Transverse colon (tissue), 4 donors: ENCODE measurements around the gene ARHGAP22. TPM values are rescaled to one million over a fixed set of nuclear protein-coding genes. Genes with fewer than 3 reads are reported as not detected.

Experiments
- DNase-seq: peaks from one replicate; pipeline ENCODE4 v3.0.0-alpha.2; 2019
- H3K27ac ChIP-seq, 4 donors: fragments of 200-600 bp; sonication (generic); 2 replicates each; pipeline ENCODE4 v1.5.1; 2016 to 2018; ENCODE audit warnings: inconsistent platforms in 4 of 4
- H3K27me3 ChIP-seq: fragments of 200-600 bp; sonication (generic); 2 replicates; pipeline ENCODE4 v1.5.1; 2017; ENCODE audit warnings: inconsistent platforms
- H3K36me3 ChIP-seq, 4 donors: fragments of 200-600 bp; sonication (generic); 2 replicates each; pipeline ENCODE4 v1.5.1; 2017 to 2019; ENCODE audit warnings: inconsistent platforms in 4 of 4
- H3K4me1 ChIP-seq, 4 donors: fragments of 200-600 bp; sonication (generic); 2 replicates each; pipeline ENCODE4 v1.5.1; 2017 to 2020; ENCODE audit warnings: inconsistent platforms in 4 of 4
- H3K4me3 ChIP-seq, 4 donors: fragments of 200-600 bp; sonication (generic); 1 replicate in 1 of 4; 2 replicates in 3 of 4; pipeline versions ENCODE4 v1.5.1 to v1.6.1; 2017 to 2019; ENCODE audit warnings: inconsistent platforms in 4 of 4
- H3K9me3 ChIP-seq, 2 donors: fragments of 200-600 bp; sonication (generic); 2 replicates each; pipeline ENCODE4 v1.5.1; 2017 to 2019; ENCODE audit warnings: inconsistent platforms in 2 of 2
- EP300 ChIP-seq: sonication (generic); formaldehyde crosslinking; IDR thresholded peaks from one replicate; pipeline ENCODE4 v1.6.1; 2017; ENCODE audit warnings: antibody characterized with exemption, low read depth
- POLR2A ChIP-seq: fragments of 450-650 bp; IDR thresholded peaks from one replicate; pipeline ENCODE4 v1.6.1; 2016; ENCODE audit warnings: antibody characterized with exemption, mild to moderate bottlenecking, moderate library complexity
- POLR2AphosphoS5 ChIP-seq, 3 donors: sonication (generic); formaldehyde crosslinking; IDR thresholded peaks; one replicate each; pipeline ENCODE4 v1.6.1; 2016; ENCODE audit warnings: antibody characterized with exemption in 3 of 3
- WGBS, 2 donors: methylation state at CpG; one replicate each; pipeline ENCODE4 v1.1.5; 2018; ENCODE audit warnings: low coverage in 1 of 2; 5-methylcytosine and 5-hydroxymethylcytosine counted together
- in situ Hi-C, 4 donors: fragments of 200-750 bp; cut with MboI; loops; one replicate each; pipeline versions ENCODE4 v1.15.0 to v1.15.1; 2017; ENCODE audit warnings: low sequenced_read_pairs in 3 of 4, low pct_ligation_motif_present in 1 of 4, low pct_unique_long_range_greater_than_20kb in 1 of 4
- intact Hi-C: fragments of 100-400 bp; cut with DNase I; formaldehyde crosslinking; loops from one replicate; pipeline ENCODE4 v1.15.1; 2023; ENCODE audit warnings: low total_unique reads
- total RNA-seq, 4 donors: library from RNA; depleted of rRNA; stranded (reverse); fragments of >200 nt; gene quantifications; one replicate each; pipeline ENCODE4 v1.1.0, GENCODE V29; 2016
- TF ChIP-seq, protein P1 (sequence below), 5 experiments: fragments of 200-600 bp in 3 of 5; fragments of 450-650 bp in 2 of 5; sonication (generic) in 3 of 5; IDR thresholded peaks; 1 replicate in 2 of 5; 2 replicates in 3 of 5; pipeline ENCODE4 v1.5.1; 2016 to 2017; ENCODE audit warnings: antibody characterized with exemption in 5 of 5, inconsistent platforms in 3 of 5, mild to moderate bottlenecking in 2 of 5, moderate library complexity in 1 of 5

Gene ARHGAP22
- total RNA-seq, 4 donors from 2014 or later: 1.4 to 3.4 (median 1.7) TPM; not detected in 1

DNA sequence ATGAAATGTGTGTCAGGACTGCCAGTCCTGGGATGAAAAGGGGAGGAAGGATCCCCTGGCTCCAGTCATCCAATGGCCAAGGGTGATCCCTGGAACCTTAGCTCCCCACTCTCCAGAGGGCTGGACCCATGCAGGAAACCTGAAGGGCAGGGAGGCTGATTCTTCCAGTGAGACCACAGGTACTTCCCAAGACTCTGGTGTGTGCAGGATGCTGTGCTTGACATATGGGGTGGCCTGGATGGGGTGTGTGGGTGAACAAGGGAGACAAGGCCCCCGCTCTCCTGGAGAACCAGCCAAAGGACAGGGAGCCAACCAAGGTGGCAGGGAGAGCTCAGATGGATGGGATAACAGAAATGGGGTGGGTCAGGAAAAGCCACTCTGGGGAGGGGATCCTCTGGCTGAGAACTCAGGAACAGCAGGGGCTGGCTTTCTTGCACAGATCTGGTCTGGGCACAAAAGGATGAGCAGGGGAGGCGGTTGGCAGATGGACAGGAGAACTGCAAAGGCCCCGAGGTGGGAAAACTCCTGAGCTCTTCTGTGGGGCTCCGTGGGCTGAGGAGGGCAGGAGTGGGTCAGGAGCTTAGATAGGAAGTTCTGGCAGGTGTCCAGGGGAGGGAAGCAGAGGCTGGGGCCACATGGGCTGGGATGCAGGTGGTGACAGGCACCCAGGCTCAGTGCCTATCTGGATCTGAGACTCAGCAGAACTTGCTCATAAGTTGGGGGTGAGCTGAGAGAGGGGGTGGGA, 100.6 kb downstream of the ARHGAP22 start:
- DNase-seq: no peak
- Histone ChIP-seq H3K9me3 (no peaks in the 10 kb centered on the region), H3K27ac (no peak overlapping the region), H3K4me3 (no peak overlapping the region), H3K36me3 (no peaks in the 10 kb centered on the region), H3K4me1 (no peaks in the 10 kb centered on the region), H3K27me3 (no peaks in the 10 kb centered on the region)
- intact Hi-C loops: no loop called here
- WGBS, 2 donors: 81% methylated on average over 3 to 4 of the region's 4 CpGs
- in situ Hi-C loops: no loop called here
- no peak for TF ChIP-seq POLR2AphosphoS5 (IDR thresholded peaks at IDR 0.05)
- TF ChIP-seq, protein P1, sequence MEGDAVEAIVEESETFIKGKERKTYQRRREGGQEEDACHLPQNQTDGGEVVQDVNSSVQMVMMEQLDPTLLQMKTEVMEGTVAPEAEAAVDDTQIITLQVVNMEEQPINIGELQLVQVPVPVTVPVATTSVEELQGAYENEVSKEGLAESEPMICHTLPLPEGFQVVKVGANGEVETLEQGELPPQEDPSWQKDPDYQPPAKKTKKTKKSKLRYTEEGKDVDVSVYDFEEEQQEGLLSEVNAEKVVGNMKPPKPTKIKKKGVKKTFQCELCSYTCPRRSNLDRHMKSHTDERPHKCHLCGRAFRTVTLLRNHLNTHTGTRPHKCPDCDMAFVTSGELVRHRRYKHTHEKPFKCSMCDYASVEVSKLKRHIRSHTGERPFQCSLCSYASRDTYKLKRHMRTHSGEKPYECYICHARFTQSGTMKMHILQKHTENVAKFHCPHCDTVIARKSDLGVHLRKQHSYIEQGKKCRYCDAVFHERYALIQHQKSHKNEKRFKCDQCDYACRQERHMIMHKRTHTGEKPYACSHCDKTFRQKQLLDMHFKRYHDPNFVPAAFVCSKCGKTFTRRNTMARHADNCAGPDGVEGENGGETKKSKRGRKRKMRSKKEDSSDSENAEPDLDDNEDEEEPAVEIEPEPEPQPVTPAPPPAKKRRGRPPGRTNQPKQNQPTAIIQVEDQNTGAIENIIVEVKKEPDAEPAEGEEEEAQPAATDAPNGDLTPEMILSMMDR (IDR thresholded peaks at IDR 0.05): no peak
- no peak for TF ChIP-seq POLR2A
- TF ChIP-seq EP300: no peak

DNA sequence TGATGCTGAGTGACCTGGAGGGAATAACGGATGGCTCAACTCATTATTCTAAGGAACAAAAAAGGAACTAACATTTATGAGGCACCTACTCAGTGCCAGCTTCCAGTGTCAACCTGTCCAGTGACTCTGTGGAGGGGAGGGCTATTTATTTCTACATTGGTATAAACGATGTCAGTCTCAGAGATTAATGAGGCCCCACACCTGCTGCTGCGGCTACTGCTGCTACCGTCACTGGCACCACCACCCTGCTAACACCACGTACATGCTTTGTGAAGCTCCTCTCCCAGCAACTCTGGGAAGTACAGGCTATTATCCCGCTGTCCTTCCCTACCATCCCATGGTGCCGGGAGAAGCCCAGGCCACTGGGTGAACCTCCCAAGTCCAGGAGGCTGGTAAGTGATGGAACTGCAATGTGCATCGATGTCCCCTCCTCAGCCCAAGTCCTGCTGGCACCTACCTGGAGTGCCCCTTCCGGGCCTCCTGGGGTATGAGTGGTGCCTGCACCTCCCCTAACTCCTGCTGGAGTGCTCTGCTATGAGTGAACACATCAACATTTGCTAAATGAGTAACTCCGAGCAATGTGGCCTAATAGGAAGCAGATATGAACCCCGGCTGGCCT, 101.5 kb downstream of the ARHGAP22 start:
- H3K27ac ChIP-seq: no peak overlapping the region
- 67 to 92% methylated on average over 1 to 10 of the region's 11 CpGs for WGBS, 2 donors
- no peaks in the 10 kb centered on the region for H3K9me3 ChIP-seq
- intact Hi-C loops (no loop called here), in situ Hi-C loops (no loop called here)
- DNase-seq: no peak
- no peaks in the 10 kb centered on the region for H3K36me3 ChIP-seq
- no peaks in the 10 kb centered on the region for H3K27me3 ChIP-seq
- TF ChIP-seq POLR2A (no peak), POLR2AphosphoS5 (IDR thresholded peaks at IDR 0.05) (no peak), EP300 (no peak)
- TF ChIP-seq, protein P1 (IDR thresholded peaks at IDR 0.05): no peak
- H3K4me1 ChIP-seq: no peaks in the 10 kb centered on the region
- H3K4me3 ChIP-seq: no peak overlapping the region

DNA sequence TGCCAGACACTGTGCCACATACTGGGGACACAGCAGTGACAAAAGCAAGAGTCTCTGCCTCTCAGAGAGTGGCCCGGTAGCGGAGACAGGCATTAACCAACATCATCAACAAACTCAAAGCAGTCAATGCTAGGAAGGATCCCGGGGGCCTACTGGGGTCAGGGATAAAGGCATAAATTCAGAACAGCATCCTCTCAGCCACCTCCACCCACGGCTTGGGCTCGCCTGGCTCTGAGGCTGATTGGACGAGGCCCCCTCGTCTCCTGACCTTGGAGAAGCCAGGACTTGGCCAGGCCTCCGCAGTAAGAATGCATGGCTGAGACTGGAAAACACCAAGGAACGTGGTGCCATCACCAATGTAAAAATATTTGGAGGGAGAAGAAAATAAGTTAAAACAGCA, 102.1 kb downstream of the ARHGAP22 start:
- 82% methylated on average over 9 of the region's 9 CpGs; no CpG with 5 or more reads in 1 of the 2 donors for WGBS, 2 donors
- Histone ChIP-seq H3K36me3 (no peaks in the 10 kb centered on the region), H3K4me1 (no peaks in the 10 kb centered on the region), H3K27ac (no peak overlapping the region), H3K4me3 (no peak overlapping the region), H3K27me3 (no peaks in the 10 kb centered on the region), H3K9me3 (no peaks in the 10 kb centered on the region)
- in situ Hi-C loops: no loop called here
- DNase-seq: no peak
- intact Hi-C loops: no loop called here
- TF ChIP-seq, protein P1 (IDR thresholded peaks at IDR 0.05): no peak
- TF ChIP-seq POLR2AphosphoS5 (IDR thresholded peaks at IDR 0.05) (no peak), EP300 (no peak), POLR2A (no peak)

DNA sequence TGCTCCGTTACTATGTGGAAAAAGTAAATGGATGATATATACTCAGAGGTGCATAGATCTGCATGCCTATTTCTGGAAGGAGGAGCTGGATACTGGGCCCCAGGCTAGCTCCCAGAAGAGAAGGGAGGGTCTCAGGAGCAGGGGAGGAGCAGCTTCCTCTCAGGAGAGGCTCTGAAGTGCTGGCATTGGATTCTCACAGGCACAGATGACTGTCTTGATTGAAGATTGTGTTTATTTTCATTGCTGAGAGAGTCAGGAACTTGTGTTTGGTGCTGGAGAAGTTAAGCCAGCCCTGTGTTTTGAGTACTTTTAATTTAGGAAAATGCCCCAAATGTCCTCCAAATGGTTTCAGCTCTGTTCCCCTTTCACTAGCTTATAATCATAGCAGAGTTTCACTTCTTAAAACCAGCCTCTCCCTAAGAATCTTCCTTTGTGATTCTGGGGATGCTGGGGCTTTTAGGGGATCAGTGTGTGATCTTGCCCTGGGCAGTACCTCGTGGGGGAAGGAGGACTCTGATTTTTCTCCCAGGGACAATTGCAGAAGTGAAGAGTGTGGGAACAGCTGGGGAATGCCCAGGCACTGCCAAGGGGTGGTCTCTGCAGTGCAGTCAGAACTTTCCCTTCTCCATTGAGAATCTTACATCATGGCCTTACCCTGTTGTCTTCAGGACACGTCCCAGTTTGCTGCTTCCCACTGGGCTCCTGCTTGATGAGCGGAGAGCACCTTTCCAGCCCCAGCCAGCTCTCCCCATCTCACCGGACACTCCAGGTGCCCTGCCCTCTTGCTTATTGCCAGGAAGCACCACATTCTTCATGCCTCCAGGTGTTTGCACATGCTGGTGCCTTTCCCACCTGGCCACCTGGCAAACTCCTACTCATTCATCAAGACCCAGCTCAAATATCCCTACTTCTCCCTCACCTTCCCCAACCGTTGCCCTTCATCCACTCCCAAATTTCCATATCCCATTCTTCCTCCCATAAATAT, 102.8 kb downstream of the ARHGAP22 start:
- DNase-seq: no peak
- TF ChIP-seq POLR2AphosphoS5 (IDR thresholded peaks at IDR 0.05) (no peak), POLR2A (no peak), EP300 (no peak)
- TF ChIP-seq, protein P1 (IDR thresholded peaks at IDR 0.05): no peak
- WGBS, 2 donors: 65 to 95% methylated on average over 2 to 6 of the region's 6 CpGs
- Histone ChIP-seq H3K36me3 (no peaks in the 10 kb centered on the region), H3K9me3 (no peaks in the 10 kb centered on the region), H3K4me3 (no peak overlapping the region), H3K27ac (no peak overlapping the region), H3K27me3 (no peaks in the 10 kb centered on the region), H3K4me1 (peaks cover 0 to 6% (median 2%) of the 10 kb centered on the region in 4 donors)
- intact Hi-C loops (no loop called here), in situ Hi-C loops (no loop called here)
